Stimulated activated CD4-positive, alpha-beta T cell treated with anti-CD3 and anti-CD28 coated beads, Interleukin-1b, Interleukin-23, amount 100 ng/mL, for 4 hours (primary cell): Measurements from ENCODE around the gene MYO5B.

Experiments
- DNase-seq, 2 donors: peaks; one replicate each; pipeline ENCODE4 v3.0.0-alpha.2; 2020; ENCODE audit warnings: low read depth in 2 of 2

MYO5B gene

DNA sequence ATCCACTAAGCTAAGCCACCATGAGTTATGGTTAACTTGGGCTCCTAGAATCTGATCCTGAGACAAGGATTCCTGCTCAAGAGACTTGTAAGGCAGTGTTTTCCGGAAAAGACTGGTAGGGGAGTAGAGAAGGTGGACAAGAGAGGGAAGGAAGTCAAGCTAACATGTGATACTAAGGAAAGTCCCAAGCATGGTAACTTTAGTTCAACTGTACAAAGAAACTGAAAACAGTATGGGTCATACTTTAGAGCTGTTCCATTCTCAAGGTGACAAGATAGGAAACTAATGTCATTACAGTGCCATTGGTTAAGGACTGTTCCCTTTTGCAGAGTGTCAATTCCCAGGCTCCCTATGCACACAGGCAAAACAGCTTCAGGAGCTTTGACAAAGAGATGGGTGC, 5.8 kb downstream of the MYO5B start:
- no peak for DNase-seq

DNA sequence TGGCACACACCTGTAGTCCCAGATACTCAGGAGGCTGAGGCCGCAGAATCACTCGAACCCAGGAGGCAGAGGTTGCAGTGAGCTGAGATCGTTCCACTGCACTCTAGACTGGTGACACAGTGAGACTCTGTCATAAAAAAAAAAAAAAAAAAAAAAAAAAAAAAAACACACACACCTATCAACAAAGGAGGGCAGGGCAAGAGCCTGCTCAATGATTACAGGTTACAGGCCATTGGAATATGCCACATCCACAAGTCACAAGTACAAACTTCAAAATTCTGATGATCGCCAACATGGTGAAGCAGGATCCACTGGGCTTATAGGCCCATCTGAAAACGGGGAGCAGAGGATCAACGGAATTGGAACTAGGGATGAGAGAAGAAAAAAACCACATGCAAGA, 6.3 kb downstream of the MYO5B start:
- no peak for DNase-seq

GRCh38 chr18:50187659-50188058, 7.3 kb downstream of the MYO5B start:
- no peak for DNase-seq

GRCh38 chr18:50186385-50186784, 8.6 kb downstream of the MYO5B start:
- no peak for DNase-seq

DNA sequence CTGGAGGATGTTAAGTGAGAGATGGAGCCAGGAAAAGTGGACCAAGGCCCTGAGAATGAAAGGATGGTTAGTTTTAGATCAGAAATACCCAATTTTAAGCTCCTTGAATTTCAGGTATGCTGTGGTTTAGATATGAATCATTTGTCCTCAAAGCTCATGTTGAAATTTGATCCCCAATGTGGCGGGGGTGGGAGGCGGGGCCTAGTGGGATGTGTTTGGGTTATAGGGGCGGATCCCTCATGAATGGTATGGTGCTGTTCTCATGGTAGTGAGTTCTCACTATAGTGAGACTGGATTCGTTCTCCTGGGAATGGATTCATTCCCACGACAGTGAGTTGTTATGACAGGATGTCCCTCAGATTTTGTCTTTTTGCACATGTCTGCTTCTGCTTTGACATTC, 11.4 kb downstream of the MYO5B start:
- DNase-seq = no peak

GRCh38 chr18:50182511-50182910, 12.4 kb downstream of the MYO5B start:
- DNase-seq = no peak

GRCh38 chr18:50181590-50181989, 13.4 kb downstream of the MYO5B start:
- no peak for DNase-seq

- no peak for DNase-seq
Measured at GRCh38 chr18:50179465-50179864, 15.5 kb downstream of the MYO5B start.

GRCh38 chr18:50177294-50177992, 17.5 kb downstream of the MYO5B start:
- DNase-seq = no peak

DNA sequence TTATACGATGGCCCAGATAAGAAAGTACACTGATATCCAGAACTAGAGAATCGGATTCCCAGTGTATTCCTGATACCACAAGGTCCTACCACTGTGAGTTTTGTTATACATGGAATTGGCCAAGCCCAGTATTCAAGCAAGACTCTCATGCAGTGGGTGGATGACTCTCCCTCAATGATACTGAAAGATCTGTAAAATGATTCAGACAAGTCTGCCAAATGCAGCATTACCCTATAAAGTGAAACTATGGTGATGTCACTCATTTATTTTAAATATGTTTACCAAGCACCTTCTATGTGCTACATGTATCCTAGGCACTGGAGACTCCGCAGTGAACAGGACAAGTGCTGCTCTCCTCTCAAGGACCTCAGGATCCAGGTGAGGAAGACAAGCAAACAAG, 22.6 kb downstream of the MYO5B start:
- no peak for DNase-seq

DNA sequence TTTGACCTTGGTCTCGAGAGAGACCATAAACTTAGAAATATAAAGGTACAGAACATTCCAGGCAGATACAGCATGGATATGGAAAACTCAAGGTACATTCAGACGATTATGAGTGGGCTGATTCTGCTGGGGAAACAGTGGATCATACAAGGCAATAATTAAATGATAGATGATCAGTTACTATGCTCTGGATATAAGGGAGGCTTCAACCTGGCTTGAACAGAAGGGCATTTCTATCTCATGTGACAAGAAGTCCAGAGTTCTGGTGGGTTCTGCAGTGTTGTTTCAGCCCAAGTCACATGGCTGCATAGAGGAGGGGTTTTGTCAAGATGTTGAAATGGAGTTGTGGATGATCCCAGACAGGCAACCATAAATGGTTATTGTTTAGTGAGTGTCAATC, 23.5 kb downstream of the MYO5B start:
- DNase-seq = no peak

DNA sequence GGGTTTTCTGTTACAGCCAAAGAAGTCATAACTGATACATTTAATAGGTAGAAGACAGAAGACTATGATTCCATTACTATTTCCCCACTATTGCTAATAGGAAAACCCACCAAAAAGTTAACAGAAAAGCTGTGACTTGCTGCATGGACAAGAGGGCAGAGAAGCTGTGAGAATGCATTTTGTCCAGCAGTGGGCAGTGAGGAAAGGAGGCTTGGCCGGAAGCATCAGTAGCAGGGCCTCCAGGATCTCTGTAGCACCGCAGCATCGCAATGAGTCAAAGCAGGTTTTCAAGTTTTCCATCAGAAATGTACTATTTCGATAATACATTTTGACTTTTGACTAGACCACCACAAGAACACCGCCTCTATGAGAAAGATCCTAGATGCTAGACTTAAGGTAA, 24.9 kb downstream of the MYO5B start:
- no peak for DNase-seq

DNA sequence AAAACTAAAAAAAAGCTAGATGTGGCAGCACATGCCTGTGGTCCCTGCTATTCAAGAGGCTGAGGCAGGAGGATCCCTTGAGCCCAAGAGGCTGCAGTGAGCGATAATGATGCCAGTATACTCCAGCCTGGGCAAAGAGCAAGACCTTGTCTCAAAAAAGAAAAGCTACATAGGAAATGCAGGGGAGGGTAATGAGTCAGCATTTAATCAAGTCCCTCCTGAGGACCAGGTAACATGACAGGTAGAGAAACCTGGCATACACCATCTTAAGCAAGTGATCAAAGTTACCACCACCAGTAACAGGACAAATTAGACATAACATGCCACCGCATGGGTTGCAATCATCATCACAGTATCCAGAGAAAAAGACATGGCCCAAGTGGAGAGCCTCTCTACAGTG, 25.8 kb downstream of the MYO5B start:
- DNase-seq = no peak

GRCh38 chr18:50167966-50168365, 27.0 kb downstream of the MYO5B start:
- no peak for DNase-seq

DNA sequence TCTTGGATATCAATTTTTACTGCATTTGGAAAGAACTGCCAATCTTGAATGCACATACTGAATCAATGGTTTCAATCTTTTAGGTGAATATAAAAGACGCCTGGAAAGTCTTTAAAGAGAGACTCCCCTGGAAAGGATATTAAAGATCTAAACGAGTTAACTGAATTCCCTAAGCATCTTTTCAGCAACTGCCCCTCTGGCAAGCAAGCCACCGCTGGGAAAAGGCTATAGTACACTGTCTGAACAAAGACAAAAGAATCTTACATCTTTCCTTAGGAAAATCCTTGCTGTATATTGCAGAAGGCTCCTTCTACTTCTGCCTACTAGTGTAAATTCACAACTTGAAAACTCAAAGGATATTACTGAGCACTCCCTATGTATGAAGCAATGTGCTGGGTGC, 28.0 kb downstream of the MYO5B start:
- no peak for DNase-seq

DNA sequence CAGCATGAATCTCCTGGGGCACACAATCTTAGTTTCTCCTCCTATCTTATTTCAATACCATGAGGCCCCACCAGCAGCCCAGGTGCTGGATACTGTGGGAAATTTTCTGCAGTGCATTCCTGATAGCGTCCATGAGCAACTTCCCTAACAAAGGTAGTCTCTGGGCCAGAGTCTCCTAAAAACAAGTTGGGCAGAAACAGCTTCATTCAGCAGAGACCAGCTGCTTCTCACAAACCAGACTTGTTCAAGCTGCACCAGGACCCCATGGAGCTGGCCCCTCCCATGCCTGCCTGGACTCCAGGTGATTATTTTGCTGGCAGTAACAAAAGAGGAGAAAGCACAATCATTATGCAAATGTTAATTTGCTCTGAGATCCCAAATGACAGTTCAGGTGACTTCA, 31.4 kb downstream of the MYO5B start:
- DNase-seq = no peak

GRCh38 chr18:50162486-50163304, 32.3 kb downstream of the MYO5B start:
- no peak for DNase-seq

- DNase-seq = no peak
Measured at GRCh38 chr18:50161597-50162205, 33.2 kb downstream of the MYO5B start.

- DNase-seq = no peak
Measured at GRCh38 chr18:50159654-50160046, 35.3 kb downstream of the MYO5B start.

GRCh38 chr18:50158866-50159653, 35.9 kb downstream of the MYO5B start:
- no peak for DNase-seq

GRCh38 chr18:50155406-50155805, 39.5 kb downstream of the MYO5B start:
- DNase-seq = no peak

GRCh38 chr18:50154420-50154819, 40.5 kb downstream of the MYO5B start:
- no peak for DNase-seq
